Stimulated activated CD4-positive, alpha-beta T cell treated with anti-CD3 and anti-CD28 coated beads, Interleukin-15, amount 100 ng/mL, for 48 hours (primary cell): ENCODE data around the gene RAB1B.
"Not testable (repeated sequence)": the region's sequence is repeated elsewhere in the genome, so short reads cannot be mapped to it uniquely, and the experiment has no call there.

Experiments
- DNase-seq, 2 donors: peaks; one replicate each; pipeline ENCODE4 v3.0.0-alpha.2; 2020; ENCODE audit warnings: low read depth in 2 of 2

The RAB1B gene

DNA sequence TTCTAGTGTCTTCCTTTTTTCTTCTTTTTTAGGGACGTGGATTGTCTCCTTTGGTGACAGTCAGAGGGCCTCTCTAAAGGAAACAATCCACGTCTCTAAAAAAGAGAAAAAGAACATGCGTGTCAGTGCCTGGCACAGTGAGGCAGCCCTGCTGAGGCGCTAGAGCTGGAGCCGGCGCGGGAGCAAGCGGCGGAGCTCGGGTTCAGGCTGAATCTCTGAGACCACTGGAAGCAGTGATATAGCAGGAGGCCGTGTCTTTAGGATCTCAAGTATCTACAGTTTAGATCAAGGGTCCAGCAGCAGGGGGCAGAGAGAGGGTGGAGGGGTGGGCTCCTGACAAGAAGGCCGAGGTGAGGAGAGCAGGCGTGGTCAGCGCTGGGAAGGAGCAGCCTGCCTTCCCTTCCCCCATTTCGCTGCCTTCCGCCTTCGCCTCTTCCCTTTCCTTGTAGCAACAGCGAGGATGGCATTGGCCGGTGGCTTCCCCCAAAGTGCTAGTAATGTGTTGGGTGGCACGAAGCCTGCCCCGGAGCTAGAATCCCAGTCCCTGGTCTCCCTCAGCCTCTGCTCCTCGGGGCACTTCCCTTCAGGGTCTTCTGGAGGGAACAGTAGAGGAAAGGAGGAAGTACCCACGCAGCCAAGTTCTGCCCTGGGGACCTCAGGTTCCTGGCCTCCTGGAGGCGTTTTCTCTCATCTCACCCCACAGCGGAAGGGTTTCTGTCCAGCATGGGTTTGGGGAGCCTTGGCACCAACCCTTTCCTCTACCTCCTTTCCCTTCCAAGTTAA, 28.2 kb upstream of the RAB1B start:
- no peak for DNase-seq

GRCh38 chr11:66240781-66241136, 27.7 kb upstream of the RAB1B start:
- DNase-seq: no peak

DNA sequence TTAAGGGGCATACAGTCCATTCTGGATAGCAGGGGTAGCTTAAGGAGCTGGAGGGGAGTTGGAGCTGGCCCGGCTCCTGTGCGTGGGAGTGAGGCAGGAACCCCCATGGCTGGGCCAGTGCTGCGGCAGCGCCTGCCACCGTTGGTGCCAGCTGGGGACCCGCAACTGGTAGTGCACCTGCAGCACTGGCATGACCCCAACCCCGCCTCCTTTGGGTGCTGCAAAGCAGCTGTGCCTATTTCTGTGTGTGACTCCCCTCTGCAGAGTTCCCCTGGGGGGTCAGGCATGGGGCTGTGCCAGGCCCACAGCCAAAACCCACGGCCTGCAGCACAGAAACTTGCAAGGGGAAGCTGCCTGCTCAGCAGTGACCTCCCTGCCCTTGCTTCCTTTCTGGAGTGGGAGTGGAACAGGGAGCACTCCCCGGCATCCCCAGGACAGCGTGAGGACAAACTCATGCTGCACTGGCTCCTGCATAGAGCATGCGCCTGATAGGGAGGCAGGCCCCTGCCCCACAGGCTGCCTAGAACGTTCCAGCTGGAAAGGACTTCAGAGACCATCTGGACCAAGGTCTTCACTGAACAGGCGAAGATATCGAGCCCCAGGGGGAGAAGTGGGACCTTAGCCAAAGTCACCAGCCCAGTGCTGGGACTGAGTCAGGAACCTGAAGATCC, 26.2 kb upstream of the RAB1B start:
- no peak for DNase-seq

DNA sequence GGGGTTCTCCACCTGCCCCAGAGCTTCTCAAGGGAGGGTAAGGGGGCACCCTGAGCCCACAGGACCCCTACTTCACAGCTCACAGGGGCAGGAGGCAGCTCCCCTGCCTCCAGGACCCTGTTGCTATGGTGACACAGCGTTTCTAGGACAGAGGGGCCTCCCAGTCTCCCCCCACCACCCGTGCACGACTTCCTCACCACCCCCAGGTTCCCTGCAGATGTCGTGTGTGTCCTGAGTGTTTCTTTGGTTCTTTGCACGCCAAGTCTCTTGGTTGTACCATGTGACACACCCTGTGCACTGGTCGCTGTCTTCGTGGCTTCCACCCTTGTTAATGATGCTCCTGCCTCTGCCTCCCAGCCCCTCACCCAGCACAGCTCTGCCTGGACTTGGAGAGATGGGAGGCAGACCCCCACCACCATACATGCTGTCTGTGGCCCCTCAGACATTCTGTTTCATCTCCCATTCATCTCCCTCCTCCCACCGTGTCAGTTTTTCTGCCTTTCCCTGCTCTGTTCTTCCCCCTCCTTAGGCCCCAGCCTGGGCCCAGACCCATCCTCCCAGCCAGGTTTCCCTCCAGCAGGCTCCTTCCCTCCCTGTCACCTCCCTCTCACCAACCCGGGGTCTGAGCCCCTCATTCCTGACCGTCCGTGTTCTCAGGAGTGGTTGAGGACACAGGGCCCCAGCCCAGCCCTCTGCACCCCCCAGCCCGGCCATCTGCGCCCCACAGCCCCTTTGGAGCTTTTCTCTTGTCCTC, 24.5 kb upstream of the RAB1B start:
- no peak for DNase-seq

DNA sequence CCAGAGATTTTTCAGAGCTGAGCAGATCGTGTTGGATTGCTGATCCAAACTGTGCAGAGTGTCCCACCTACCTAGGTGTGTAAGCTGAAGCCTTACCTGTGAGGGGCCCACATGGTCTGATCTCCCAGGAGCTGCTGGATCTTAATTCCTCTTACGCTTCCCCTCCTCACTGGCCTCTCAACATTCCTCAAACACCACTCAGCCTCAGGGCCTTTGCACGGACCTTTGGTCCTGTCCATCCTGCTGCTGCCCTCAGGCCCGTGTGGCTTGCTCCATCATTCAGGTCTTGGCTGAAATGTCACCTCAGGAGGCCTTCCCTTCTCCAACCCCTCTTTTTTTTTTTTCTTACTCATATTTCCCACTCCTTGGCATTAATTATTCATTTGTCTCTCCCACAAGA, 21.1 kb upstream of the RAB1B start:
- DNase-seq: no peak

DNA sequence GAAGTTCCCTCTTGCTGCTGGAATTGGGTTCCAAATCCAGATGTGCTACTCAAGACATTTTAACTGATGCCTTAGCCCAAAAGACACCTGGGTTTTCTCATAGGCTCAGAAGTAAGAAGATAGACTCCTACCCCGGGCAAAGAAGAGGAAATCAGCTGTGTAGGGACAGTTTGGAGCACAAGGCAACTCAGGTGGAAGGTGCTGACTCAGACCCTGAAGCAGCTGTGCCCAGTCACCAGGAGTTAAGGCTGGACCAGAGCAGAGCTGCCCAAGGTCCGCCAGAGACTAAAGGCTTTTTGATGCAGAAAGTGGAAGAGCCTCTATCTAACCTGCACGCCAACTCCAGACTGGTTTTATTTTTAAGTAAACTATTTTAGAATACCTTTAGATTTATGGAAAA, 20.6 kb upstream of the RAB1B start:
- DNase-seq: no peak

GRCh38 chr11:66248903-66249302, 19.5 kb upstream of the RAB1B start:
- no peak for DNase-seq

DNA sequence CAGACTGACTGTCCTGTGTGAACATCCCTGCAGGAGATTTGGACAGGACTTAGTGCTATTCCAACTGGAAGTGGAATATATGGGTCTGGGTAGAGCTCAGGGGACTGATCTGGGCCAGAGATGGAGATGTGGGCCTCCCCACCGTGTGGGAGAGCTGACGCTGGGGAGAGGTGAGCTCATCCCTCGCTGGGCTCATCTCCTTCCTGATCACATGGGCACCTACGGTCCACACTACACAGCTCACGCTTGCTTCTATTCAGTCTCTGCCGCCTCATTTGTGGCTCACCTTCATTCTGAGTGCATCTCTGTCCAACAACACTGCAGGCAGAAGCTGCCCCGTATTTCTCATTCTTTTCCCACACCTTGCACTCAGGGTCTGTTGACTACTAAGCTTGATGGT, 16.6 kb upstream of the RAB1B start:
- no peak for DNase-seq

DNA sequence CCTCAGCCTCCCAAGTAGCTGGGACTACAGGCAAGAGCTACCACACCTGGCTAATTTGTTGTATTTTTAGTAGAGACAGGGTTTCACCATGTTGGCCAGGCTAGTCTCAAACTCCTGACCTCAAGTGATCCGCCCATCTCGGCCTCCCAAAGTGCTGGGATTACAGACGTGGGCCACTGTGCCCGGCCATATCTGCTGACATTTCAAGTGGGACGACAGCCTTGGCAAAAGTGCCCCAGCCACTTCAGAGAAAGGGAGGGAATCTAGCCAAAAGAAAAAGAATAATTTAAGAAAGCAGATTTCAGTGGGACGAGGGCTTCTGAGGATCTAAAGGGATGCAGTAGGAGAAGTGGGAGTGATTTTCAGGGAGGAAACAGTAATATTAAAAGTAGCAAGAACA, 15.4 kb upstream of the RAB1B start:
- not testable (repeated sequence) for DNase-seq

GRCh38 chr11:66258473-66258893, 10.0 kb upstream of the RAB1B start:
- no peak for DNase-seq

- no peak for DNase-seq
Observed at GRCh38 chr11:66259225-66259624, 9.2 kb upstream of the RAB1B start.

DNA sequence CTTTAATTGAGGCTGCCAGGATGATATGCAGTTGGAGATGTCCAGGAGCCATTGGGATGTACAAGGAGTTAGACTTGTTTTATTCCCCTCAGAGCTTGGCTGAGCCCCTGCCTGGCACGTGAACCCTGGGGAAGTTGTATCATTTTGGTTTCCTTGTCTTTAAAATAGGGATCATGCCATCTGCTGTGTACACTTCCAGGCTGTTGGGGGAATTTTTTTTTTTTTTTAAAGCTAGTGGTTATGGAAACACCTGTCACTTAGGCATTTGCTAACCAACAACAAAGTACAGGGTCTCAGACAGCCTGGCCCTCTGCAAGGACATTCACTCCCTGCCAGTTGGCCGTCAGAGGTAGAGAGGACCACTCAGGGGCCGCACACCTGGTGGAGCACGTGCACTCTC, 8.5 kb upstream of the RAB1B start:
- DNase-seq: no peak

- DNase-seq: no peak
Observed at GRCh38 chr11:66261578-66261977, 6.9 kb upstream of the RAB1B start.

- no peak for DNase-seq
Observed at GRCh38 chr11:66262191-66262590, 6.2 kb upstream of the RAB1B start.

- DNase-seq: no peak
Observed at GRCh38 chr11:66262696-66263095, 5.7 kb upstream of the RAB1B start.

- no peak for DNase-seq
Observed at GRCh38 chr11:66263231-66263630, 5.2 kb upstream of the RAB1B start.

- DNase-seq: no peak
Observed at GRCh38 chr11:66263785-66264184, 4.7 kb upstream of the RAB1B start.

DNA sequence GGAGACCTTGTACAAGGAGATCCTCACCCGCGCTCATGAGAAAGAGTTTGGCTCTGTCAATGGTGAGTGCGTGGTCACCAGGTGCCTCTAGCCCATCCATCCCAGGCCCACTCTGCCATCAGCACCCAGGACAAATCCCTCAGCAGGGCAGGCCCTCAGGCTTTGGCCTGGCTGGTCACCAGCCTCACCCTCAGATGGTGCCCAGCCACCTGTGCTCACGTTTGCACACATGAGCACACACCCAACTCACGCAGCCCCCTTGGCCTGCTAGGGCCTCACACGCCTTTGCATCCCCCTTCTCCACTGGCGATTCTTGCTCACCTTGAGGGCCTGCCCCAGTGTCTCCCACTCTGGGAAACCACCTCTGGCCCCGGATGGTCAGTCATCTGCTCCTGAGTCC, 4.1 kb upstream of the RAB1B start:
- DNase-seq: no peak

DNA sequence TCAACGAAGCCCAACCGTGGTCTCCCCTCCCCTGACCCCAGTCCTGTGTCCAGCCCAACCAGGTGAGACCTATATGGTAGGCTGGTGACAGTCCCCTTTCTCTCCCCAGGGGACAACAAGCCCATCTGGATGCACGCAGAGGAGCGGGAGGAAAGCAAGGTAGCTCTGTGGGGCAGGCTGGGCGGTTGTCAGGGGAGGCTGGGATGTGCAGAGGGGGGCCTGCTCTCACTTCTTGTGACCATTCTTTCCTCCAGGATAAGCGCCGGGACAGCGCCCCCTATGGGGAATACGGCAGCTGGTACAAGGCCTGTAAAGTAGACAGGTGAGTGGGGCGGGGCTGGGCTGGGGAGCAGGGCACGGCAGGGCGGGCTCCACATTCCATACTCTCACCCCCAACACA, 3.5 kb upstream of the RAB1B start:
- DNase-seq: no peak

GRCh38 chr11:66265531-66266377, 2.7 kb upstream of the RAB1B start:
- no peak for DNase-seq

DNA sequence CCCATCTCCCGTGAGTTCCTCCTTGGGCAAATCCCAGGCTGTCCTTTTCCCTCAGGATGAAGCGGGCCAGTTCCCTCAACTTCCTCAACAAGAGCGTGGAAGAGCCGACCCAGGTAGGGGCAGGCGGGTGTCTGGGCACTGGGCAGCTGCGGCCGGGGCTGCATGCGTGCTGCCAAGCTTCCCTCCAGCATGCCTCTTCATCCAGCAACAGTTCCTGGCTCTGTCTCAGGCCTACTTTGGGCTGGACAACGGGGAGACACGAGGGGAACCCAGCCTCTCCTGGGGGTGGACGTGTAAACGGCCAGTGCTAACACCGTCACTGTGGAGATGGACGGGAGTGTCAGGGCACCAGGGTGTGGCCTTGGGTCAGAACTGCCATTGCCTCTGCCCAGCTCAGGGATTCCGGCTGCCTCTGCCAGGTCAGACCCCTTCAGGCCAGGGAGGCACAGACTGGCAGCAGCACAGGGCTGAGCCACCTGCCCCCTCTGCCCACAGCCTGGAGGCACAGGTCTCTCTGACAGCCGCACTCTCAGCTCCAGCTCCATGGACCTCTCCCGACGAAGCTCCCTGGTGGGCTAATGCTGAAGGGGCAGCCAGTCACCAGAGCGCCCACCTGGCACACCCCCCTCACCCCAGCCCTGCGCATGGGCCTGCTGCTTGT, 1.9 kb upstream of the RAB1B start:
- DNase-seq: no peak

- DNase-seq: no peak
Observed at GRCh38 chr11:66267039-66267378, 1.4 kb upstream of the RAB1B start.
